Measurements from ENCODE around the gene ADSL. TPM values are rescaled to one million over a fixed set of nuclear protein-coding genes. Genes with fewer than 3 reads are reported as not detected.

ADSL gene
- total RNA-seq, 2 donors from 2014 or later, result 56.6 to 68.8 TPM

GRCh38 chr22:40433416-40434090, 87.3 kb downstream of the ADSL start:
- ATAC-seq (ENCODE audit: insufficient number of reproducible peaks, low FRiP score, low read depth) (no peak), DNase-seq (ENCODE audit: low spot score) (no peak)
- TF ChIP-seq, protein P1, sequence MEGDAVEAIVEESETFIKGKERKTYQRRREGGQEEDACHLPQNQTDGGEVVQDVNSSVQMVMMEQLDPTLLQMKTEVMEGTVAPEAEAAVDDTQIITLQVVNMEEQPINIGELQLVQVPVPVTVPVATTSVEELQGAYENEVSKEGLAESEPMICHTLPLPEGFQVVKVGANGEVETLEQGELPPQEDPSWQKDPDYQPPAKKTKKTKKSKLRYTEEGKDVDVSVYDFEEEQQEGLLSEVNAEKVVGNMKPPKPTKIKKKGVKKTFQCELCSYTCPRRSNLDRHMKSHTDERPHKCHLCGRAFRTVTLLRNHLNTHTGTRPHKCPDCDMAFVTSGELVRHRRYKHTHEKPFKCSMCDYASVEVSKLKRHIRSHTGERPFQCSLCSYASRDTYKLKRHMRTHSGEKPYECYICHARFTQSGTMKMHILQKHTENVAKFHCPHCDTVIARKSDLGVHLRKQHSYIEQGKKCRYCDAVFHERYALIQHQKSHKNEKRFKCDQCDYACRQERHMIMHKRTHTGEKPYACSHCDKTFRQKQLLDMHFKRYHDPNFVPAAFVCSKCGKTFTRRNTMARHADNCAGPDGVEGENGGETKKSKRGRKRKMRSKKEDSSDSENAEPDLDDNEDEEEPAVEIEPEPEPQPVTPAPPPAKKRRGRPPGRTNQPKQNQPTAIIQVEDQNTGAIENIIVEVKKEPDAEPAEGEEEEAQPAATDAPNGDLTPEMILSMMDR (IDR thresholded peaks at IDR 0.05), result no peak
- peaks cover 16% of the 10 kb centered on the region for H3K36me3 ChIP-seq
- no peaks in the 10 kb centered on the region for H3K27me3 ChIP-seq (replicated peaks; ENCODE audit: insufficient read depth)
- H3K4me1 ChIP-seq (ENCODE audit: control insufficient read depth in 1 of 2, low read depth in 2 of 2), result peaks cover 35 to 42% of the 10 kb centered on the region in 2 donors
- no peaks in the 10 kb centered on the region for H3K9me3 ChIP-seq
- H3K4me3 ChIP-seq, result no peak overlapping the region
- H3K27ac ChIP-seq, result no peak overlapping the region

GRCh38 chr22:40434106-40434505, 87.8 kb downstream of the ADSL start:
- no peak for ATAC-seq (ENCODE audit: insufficient number of reproducible peaks, low FRiP score, low read depth)
- Histone ChIP-seq H3K4me3 (no peak overlapping the region), H3K27ac (no peak overlapping the region), H3K36me3 (peaks cover 11% of the 10 kb centered on the region), H3K9me3 (no peaks in the 10 kb centered on the region), H3K4me1 (ENCODE audit: control insufficient read depth in 1 of 2, low read depth in 2 of 2) (peaks cover 35 to 42% of the 10 kb centered on the region in 2 donors), H3K27me3 (replicated peaks; ENCODE audit: insufficient read depth) (no peaks in the 10 kb centered on the region)
- DNase-seq (ENCODE audit: low spot score), result no peak
- TF ChIP-seq, protein P1 (IDR thresholded peaks at IDR 0.05), result no peak

GRCh38 chr22:40434745-40435144, 88.4 kb downstream of the ADSL start:
- TF ChIP-seq, protein P1 (IDR thresholded peaks at IDR 0.05), result no peak
- peaks cover 5% of the 10 kb centered on the region for H3K36me3 ChIP-seq
- peaks cover 35 to 42% of the 10 kb centered on the region in 2 donors for H3K4me1 ChIP-seq (ENCODE audit: control insufficient read depth in 1 of 2, low read depth in 2 of 2)
- H3K27me3 ChIP-seq (replicated peaks; ENCODE audit: insufficient read depth), result no peaks in the 10 kb centered on the region
- no peak for DNase-seq (ENCODE audit: low spot score)
- no peak overlapping the region for H3K4me3 ChIP-seq
- ATAC-seq (ENCODE audit: insufficient number of reproducible peaks, low FRiP score, low read depth), result no peak
- H3K27ac ChIP-seq, result no peak overlapping the region
- H3K9me3 ChIP-seq, result no peaks in the 10 kb centered on the region

GRCh38 chr22:40436505-40437431, 90.5 kb downstream of the ADSL start:
- no peak for DNase-seq (ENCODE audit: low spot score)
- Histone ChIP-seq H3K4me3 (peak overlapping the region; percentile 59), H3K27me3 (replicated peaks; ENCODE audit: insufficient read depth) (no peaks in the 10 kb centered on the region), H3K27ac (peak overlapping the region; percentile 39 to 59), H3K9me3 (no peaks in the 10 kb centered on the region), H3K4me1 (ENCODE audit: control insufficient read depth in 1 of 2, low read depth in 2 of 2) (peaks cover 27 to 30% of the 10 kb centered on the region in 2 donors), H3K36me3 (no peaks in the 10 kb centered on the region)
- no peak for ATAC-seq (ENCODE audit: insufficient number of reproducible peaks, low FRiP score, low read depth)
- TF ChIP-seq, protein P1 (IDR thresholded peaks at IDR 0.05), result peak; percentile 69

Other genes with a start within 250 kb of the ADSL start
- 10 to 100 TPM; 58.5 to 98.0 TPM for gene TNRC6B, start 168.6 kb upstream of the ADSL start, total RNA-seq
- gene SGSM3, start 24.1 kb downstream of the ADSL start, total RNA-seq, result 10 to 100 TPM; 56.9 to 63.2 TPM